ENCODE data around the gene PLD6.

The PLD6 gene

DNA sequence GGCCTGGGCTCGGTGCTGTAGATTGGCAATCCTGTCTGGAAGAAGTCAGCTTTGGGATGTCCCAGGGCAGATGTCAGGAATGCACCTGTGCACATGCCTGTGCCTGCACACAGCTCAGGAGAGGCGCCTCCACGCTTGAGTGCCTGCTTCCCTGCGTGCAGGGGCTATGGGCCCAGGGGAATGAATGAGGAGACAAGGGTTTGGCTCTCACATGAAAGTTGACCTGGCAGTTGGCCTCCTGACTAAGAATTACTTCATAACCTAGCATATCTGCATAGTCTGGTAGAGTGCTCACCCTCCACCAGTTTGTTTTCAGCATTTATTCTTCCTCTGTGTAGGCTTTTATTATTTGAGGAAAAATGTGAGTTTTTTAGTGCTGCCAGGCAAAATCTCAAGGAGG lies 50.0 kb downstream of the PLD6 start:
- no CpG with 5 or more reads among the region's 4 CpGs for WGBS (ENCODE audit: extremely low coverage, insufficient coverage, insufficient read length)
- Histone ChIP-seq H3K79me2 (ENCODE audit: control insufficient read depth, insufficient read depth, low read length, poor library complexity) (no peaks in the 10 kb centered on the region), H2BK120ac (ENCODE audit: insufficient read depth, low read length, poor library complexity) (no peak overlapping the region), H3K4me1 (ENCODE audit: control insufficient read depth in 1 of 2, insufficient read depth in 2 of 2, low read length in 2 of 2) (no peaks in the 10 kb centered on the region), H3K23ac (ENCODE audit: low read length) (no peak overlapping the region), H3K4ac (ENCODE audit: low read depth, low read length) (no peak overlapping the region), H2AK5ac (ENCODE audit: low read length) (no peak overlapping the region), H3K4me2 (ENCODE audit: low read length) (no peak overlapping the region), H2BK12ac (ENCODE audit: low read length) (no peak overlapping the region), H3K14ac (ENCODE audit: low read length) (no peak overlapping the region), H3K27ac (ENCODE audit: low read depth, low read length) (no peak overlapping the region), H3K4me3 (ENCODE audit: low read depth, low read length) (peak overlapping the region; percentile 6), H4K91ac (ENCODE audit: low read depth, low read length) (no peak overlapping the region), H2AFZ (ENCODE audit: insufficient read depth, low read length, poor library complexity) (no peak overlapping the region), H3K36me3 (ENCODE audit: control insufficient read depth in 1 of 2, insufficient read depth in 2 of 2, low read length in 2 of 2) (peaks cover 88 to 93% of the 10 kb centered on the region in 2 experiments), H4K12ac (ENCODE audit: low read depth, low read length) (no peak overlapping the region), H3K9ac (ENCODE audit: low read length) (no peak overlapping the region), H2BK5ac (ENCODE audit: low read depth, low read length, poor library complexity) (no peak overlapping the region), H3K79me1 (ENCODE audit: low read length) (no peaks in the 10 kb centered on the region), H3K27me3 (ENCODE audit: insufficient read depth, low read length) (no peaks in the 10 kb centered on the region), H3K18ac (ENCODE audit: low read length) (no peak overlapping the region), H3K9me3 (ENCODE audit: insufficient read depth, low read depth, low read length) (no peaks in the 10 kb centered on the region), H4K8ac (ENCODE audit: low read depth, low read length) (no peak overlapping the region)
- DNase-seq: no peak

- Histone ChIP-seq H4K8ac (ENCODE audit: low read depth, low read length) (no peak overlapping the region), H3K36me3 (ENCODE audit: control insufficient read depth in 1 of 2, insufficient read depth in 2 of 2, low read length in 2 of 2) (peaks cover 85 to 92% of the 10 kb centered on the region in 2 experiments), H3K79me1 (ENCODE audit: low read length) (no peaks in the 10 kb centered on the region), H3K4ac (ENCODE audit: low read depth, low read length) (no peak overlapping the region), H2BK120ac (ENCODE audit: insufficient read depth, low read length, poor library complexity) (no peak overlapping the region), H2BK5ac (ENCODE audit: low read depth, low read length, poor library complexity) (no peak overlapping the region), H3K27me3 (ENCODE audit: insufficient read depth, low read length) (no peaks in the 10 kb centered on the region), H4K91ac (ENCODE audit: low read depth, low read length) (no peak overlapping the region), H3K79me2 (ENCODE audit: control insufficient read depth, insufficient read depth, low read length, poor library complexity) (no peaks in the 10 kb centered on the region), H3K4me2 (ENCODE audit: low read length) (no peak overlapping the region), H2AK5ac (ENCODE audit: low read length) (no peak overlapping the region), H3K18ac (ENCODE audit: low read length) (no peak overlapping the region), H3K23ac (ENCODE audit: low read length) (no peak overlapping the region), H2AFZ (ENCODE audit: insufficient read depth, low read length, poor library complexity) (no peak overlapping the region), H3K9me3 (ENCODE audit: insufficient read depth, low read depth, low read length) (no peaks in the 10 kb centered on the region), H3K27ac (ENCODE audit: low read depth, low read length) (no peak overlapping the region), H3K4me3 (ENCODE audit: low read depth, low read length) (no peak overlapping the region), H3K14ac (ENCODE audit: low read length) (no peak overlapping the region), H4K12ac (ENCODE audit: low read depth, low read length) (no peak overlapping the region), H3K9ac (ENCODE audit: low read length) (no peak overlapping the region), H2BK12ac (ENCODE audit: low read length) (no peak overlapping the region), H3K4me1 (ENCODE audit: control insufficient read depth in 1 of 2, insufficient read depth in 2 of 2, low read length in 2 of 2) (no peaks in the 10 kb centered on the region)
- no CpG with 5 or more reads among the region's 3 CpGs for WGBS (ENCODE audit: extremely low coverage, insufficient coverage, insufficient read length)
- no peak for DNase-seq
These were observed 50.6 kb downstream of the PLD6 start for GRCh38 chr17:17155568-17155967.

DNA sequence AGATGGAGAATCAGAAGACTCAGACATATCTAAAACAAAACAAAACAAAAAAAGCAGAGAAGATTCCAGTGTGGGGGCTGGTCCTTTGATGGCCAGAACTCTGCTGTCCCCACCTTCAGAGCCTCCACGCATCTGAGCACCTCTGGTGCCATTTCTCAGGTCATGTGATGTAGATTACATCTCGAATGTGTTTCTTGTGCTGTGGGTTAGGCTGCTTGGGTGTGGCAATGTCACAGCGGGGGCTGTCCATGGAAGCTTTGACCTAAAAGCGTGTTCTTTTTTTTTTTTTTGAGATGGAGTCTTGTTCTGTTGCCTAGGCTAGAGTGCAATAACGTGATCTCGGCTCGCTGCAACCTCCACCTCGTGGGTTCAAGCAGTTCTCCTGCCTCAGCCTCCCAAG lies 51.2 kb downstream of the PLD6 start:
- no peaks in the 10 kb centered on the region for H3K79me1 ChIP-seq (ENCODE audit: low read length)
- no peak overlapping the region for H2AK5ac ChIP-seq (ENCODE audit: low read length)
- H3K27me3 ChIP-seq (ENCODE audit: insufficient read depth, low read length): no peaks in the 10 kb centered on the region
- H3K9ac ChIP-seq (ENCODE audit: low read length): no peak overlapping the region
- no peaks in the 10 kb centered on the region for H3K79me2 ChIP-seq (ENCODE audit: control insufficient read depth, insufficient read depth, low read length, poor library complexity)
- no peak overlapping the region for H3K4me2 ChIP-seq (ENCODE audit: low read length)
- H3K36me3 ChIP-seq (ENCODE audit: control insufficient read depth in 1 of 2, insufficient read depth in 2 of 2, low read length in 2 of 2): peaks cover 82 to 90% of the 10 kb centered on the region in 2 experiments
- no peak overlapping the region for H3K14ac ChIP-seq (ENCODE audit: low read length)
- H3K4ac ChIP-seq (ENCODE audit: low read depth, low read length): no peak overlapping the region
- no peak overlapping the region for H3K18ac ChIP-seq (ENCODE audit: low read length)
- no peak for DNase-seq
- no peaks in the 10 kb centered on the region for H3K9me3 ChIP-seq (ENCODE audit: insufficient read depth, low read depth, low read length)
- no peak overlapping the region for H4K91ac ChIP-seq (ENCODE audit: low read depth, low read length)
- H4K8ac ChIP-seq (ENCODE audit: low read depth, low read length): no peak overlapping the region
- no peak overlapping the region for H3K27ac ChIP-seq (ENCODE audit: low read depth, low read length)
- no peak overlapping the region for H3K4me3 ChIP-seq (ENCODE audit: low read depth, low read length)
- no peaks in the 10 kb centered on the region for H3K4me1 ChIP-seq (ENCODE audit: control insufficient read depth in 1 of 2, insufficient read depth in 2 of 2, low read length in 2 of 2)
- H4K12ac ChIP-seq (ENCODE audit: low read depth, low read length): no peak overlapping the region
- H2BK120ac ChIP-seq (ENCODE audit: insufficient read depth, low read length, poor library complexity): no peak overlapping the region
- no peak overlapping the region for H3K23ac ChIP-seq (ENCODE audit: low read length)
- no peak overlapping the region for H2AFZ ChIP-seq (ENCODE audit: insufficient read depth, low read length, poor library complexity)
- H2BK5ac ChIP-seq (ENCODE audit: low read depth, low read length, poor library complexity): no peak overlapping the region
- H2BK12ac ChIP-seq (ENCODE audit: low read length): no peak overlapping the region
- no CpG with 5 or more reads among the region's 8 CpGs for WGBS (ENCODE audit: extremely low coverage, insufficient coverage, insufficient read length)

- H3K9ac ChIP-seq (ENCODE audit: low read length): no peak overlapping the region
- H3K27me3 ChIP-seq (ENCODE audit: insufficient read depth, low read length): no peaks in the 10 kb centered on the region
- H3K18ac ChIP-seq (ENCODE audit: low read length): no peak overlapping the region
- DNase-seq: no peak
- H2BK12ac ChIP-seq (ENCODE audit: low read length): no peak overlapping the region
- no peaks in the 10 kb centered on the region for H3K79me2 ChIP-seq (ENCODE audit: control insufficient read depth, insufficient read depth, low read length, poor library complexity)
- H2AFZ ChIP-seq (ENCODE audit: insufficient read depth, low read length, poor library complexity): no peak overlapping the region
- H3K27ac ChIP-seq (ENCODE audit: low read depth, low read length): no peak overlapping the region
- no peak overlapping the region for H3K14ac ChIP-seq (ENCODE audit: low read length)
- H3K4ac ChIP-seq (ENCODE audit: low read depth, low read length): no peak overlapping the region
- H3K4me1 ChIP-seq (ENCODE audit: control insufficient read depth in 1 of 2, insufficient read depth in 2 of 2, low read length in 2 of 2): no peaks in the 10 kb centered on the region
- no peak overlapping the region for H3K4me2 ChIP-seq (ENCODE audit: low read length)
- H3K4me3 ChIP-seq (ENCODE audit: low read depth, low read length): no peak overlapping the region
- H3K9me3 ChIP-seq (ENCODE audit: insufficient read depth, low read depth, low read length): no peaks in the 10 kb centered on the region
- H3K79me1 ChIP-seq (ENCODE audit: low read length): no peaks in the 10 kb centered on the region
- no CpG with 5 or more reads among the region's 5 CpGs for WGBS (ENCODE audit: extremely low coverage, insufficient coverage, insufficient read length)
- no peak overlapping the region for H2AK5ac ChIP-seq (ENCODE audit: low read length)
- no peak overlapping the region for H2BK120ac ChIP-seq (ENCODE audit: insufficient read depth, low read length, poor library complexity)
- H4K12ac ChIP-seq (ENCODE audit: low read depth, low read length): no peak overlapping the region
- H4K91ac ChIP-seq (ENCODE audit: low read depth, low read length): no peak overlapping the region
- H3K23ac ChIP-seq (ENCODE audit: low read length): no peak overlapping the region
- no peak overlapping the region for H4K8ac ChIP-seq (ENCODE audit: low read depth, low read length)
- H3K36me3 ChIP-seq (ENCODE audit: control insufficient read depth in 1 of 2, insufficient read depth in 2 of 2, low read length in 2 of 2): peaks cover 83 to 90% of the 10 kb centered on the region in 2 experiments
- H2BK5ac ChIP-seq (ENCODE audit: low read depth, low read length, poor library complexity): no peak overlapping the region
These were observed 51.6 kb downstream of the PLD6 start for GRCh38 chr17:17154556-17154955.

Measured in trophoblast cell (in vitro differentiated cells and primary cell).